Measurements from ENCODE around the gene NAE1.

DNA sequence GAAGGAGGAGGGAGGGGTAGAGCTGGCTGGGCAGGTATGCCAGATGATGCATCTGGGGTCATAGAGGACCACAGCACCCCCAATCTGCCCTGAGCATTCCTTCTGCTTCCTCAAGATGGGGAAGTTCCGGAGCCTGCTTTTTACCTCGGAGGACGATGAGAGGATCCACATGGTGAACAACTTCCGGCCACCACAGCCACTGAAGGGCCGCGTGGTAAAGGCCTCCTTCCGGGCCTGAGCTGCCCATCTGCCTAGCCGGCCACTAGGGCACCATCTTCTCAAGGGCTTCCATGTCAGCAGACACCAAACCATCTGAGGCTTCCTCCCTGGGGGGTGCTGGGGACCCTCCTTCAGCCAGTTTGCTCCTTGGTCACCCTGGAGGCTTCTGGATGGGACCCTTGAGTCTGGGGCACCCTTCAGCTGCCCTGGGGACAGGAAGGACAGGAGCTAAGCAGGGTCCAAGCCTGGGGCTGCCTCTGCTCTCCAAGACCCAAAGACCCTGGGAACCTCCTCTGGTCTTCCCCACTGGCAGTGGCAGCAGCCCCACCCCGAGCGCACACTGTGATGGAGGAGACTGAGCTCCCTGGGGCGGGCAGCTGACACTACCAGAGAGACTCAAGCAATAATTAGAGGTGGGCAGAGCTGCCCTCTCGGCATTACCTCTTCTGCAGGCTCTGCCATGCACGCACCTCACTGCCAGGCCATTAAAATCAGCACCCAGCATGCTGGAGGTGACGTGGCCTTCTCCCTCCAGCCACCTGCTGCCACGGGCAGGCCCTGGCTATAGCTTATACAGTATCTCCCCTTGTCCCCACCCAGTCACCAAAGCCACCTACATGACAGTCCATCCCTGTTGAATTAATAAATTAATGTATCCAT lies 22.7 kb upstream of the NAE1 start:
- TF ChIP-seq, protein P1, sequence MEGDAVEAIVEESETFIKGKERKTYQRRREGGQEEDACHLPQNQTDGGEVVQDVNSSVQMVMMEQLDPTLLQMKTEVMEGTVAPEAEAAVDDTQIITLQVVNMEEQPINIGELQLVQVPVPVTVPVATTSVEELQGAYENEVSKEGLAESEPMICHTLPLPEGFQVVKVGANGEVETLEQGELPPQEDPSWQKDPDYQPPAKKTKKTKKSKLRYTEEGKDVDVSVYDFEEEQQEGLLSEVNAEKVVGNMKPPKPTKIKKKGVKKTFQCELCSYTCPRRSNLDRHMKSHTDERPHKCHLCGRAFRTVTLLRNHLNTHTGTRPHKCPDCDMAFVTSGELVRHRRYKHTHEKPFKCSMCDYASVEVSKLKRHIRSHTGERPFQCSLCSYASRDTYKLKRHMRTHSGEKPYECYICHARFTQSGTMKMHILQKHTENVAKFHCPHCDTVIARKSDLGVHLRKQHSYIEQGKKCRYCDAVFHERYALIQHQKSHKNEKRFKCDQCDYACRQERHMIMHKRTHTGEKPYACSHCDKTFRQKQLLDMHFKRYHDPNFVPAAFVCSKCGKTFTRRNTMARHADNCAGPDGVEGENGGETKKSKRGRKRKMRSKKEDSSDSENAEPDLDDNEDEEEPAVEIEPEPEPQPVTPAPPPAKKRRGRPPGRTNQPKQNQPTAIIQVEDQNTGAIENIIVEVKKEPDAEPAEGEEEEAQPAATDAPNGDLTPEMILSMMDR (IDR thresholded peaks at IDR 0.05), result no peak
- no peak for TF ChIP-seq AR (CRISPR knock-in tag; IDR thresholded peaks at IDR 0.05)
- no peak for TF ChIP-seq ZBTB21 (CRISPR knock-in tag; IDR thresholded peaks at IDR 0.05; ENCODE audit: borderline replicate concordance)
